D721Med (cell line): ENCODE data around the gene PRKG1.

Source experiments
- DNase-seq: peaks from one replicate; pipeline ENCODE4 v3.0.0; 2011; ENCODE audit warnings: low spot score; ENCODE audit not compliant: insufficient read length
- FAIRE-seq: peaks from 2 replicates; lab custom pipeline; 2011; peaks lifted over from hg19 to GRCh38; lab: Jason Lieb, UNC
- TF ChIP-seq, protein P1 (sequence below): IDR thresholded peaks from 2 replicates; pipeline ENCODE4 v1.5.1; 2012; ENCODE audit warnings: mild to moderate bottlenecking, control low read depth; ENCODE audit not compliant: insufficient read depth; ENCODE audit errors: missing control alignments

PRKG1 gene

DNA sequence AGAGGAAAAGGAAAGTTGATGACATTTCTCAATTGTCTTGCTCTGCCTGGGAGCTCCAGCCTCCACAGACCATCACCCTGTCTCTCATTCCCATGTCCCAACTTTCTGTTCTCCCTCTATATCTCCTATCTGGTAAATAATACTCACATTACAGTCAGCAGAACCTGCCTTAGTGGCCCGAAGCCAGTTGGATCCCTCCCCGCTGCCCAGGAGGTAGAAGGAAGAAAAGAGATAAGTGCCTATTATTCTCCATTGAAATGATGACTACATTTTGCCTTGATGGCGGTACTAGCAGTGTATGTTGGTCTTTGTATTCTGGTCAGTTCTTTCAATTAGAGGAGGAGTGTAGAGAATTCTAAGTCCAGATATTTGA, 533.2 kb downstream of the PRKG1 start:
- no peak for DNase-seq
- TF ChIP-seq, protein P1, sequence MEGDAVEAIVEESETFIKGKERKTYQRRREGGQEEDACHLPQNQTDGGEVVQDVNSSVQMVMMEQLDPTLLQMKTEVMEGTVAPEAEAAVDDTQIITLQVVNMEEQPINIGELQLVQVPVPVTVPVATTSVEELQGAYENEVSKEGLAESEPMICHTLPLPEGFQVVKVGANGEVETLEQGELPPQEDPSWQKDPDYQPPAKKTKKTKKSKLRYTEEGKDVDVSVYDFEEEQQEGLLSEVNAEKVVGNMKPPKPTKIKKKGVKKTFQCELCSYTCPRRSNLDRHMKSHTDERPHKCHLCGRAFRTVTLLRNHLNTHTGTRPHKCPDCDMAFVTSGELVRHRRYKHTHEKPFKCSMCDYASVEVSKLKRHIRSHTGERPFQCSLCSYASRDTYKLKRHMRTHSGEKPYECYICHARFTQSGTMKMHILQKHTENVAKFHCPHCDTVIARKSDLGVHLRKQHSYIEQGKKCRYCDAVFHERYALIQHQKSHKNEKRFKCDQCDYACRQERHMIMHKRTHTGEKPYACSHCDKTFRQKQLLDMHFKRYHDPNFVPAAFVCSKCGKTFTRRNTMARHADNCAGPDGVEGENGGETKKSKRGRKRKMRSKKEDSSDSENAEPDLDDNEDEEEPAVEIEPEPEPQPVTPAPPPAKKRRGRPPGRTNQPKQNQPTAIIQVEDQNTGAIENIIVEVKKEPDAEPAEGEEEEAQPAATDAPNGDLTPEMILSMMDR, result no peak
- FAIRE-seq, result no peak

DNA sequence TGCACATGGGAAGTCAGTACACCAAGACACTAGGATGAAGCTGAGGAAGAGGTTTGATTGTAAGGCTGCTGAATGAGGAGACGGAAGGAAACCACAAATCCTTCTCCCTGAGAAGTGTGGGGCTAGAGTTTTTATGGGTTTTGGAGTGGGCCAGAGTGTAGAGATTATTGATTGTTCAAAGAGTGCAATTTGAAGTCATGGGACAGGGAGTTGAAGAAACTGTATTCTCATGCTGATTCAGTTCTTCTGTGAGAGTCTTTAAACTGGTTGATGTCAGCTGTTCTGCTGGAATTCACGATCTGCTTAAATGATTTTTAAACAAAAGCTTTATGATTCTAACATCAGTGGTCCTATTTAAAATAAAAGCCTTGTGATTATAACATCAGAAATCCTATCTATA, 533.9 kb downstream of the PRKG1 start:
- DNase-seq (no peak), FAIRE-seq (no peak)
- TF ChIP-seq, protein P1, result no peak

DNA sequence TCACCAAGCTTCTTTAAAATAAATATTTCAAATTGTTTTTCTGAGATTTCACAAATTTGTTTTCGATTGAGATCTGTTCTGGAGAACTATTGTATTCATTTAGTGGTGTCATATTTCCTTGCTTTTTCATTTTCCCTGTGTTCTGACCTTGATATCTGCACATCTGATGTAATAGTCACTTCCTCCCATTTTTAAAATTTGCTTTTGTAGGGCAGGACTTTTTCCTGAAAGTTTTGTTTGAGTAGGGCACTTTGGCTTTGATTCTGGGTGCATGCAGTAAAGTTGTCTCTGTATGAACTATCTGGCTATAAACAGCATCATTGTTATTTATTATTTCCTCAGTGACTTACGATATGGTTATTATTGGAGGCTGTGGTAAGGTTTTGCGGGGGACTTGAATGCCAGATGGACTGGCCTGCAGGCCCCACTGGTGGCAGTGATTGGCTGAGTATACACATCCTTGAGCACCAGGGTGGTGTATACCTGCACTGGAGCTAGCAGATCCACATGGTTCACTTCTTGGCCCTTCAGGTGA, 541.5 kb downstream of the PRKG1 start:
- FAIRE-seq, result no peak
- no peak for DNase-seq
- TF ChIP-seq, protein P1, result no peak

DNA sequence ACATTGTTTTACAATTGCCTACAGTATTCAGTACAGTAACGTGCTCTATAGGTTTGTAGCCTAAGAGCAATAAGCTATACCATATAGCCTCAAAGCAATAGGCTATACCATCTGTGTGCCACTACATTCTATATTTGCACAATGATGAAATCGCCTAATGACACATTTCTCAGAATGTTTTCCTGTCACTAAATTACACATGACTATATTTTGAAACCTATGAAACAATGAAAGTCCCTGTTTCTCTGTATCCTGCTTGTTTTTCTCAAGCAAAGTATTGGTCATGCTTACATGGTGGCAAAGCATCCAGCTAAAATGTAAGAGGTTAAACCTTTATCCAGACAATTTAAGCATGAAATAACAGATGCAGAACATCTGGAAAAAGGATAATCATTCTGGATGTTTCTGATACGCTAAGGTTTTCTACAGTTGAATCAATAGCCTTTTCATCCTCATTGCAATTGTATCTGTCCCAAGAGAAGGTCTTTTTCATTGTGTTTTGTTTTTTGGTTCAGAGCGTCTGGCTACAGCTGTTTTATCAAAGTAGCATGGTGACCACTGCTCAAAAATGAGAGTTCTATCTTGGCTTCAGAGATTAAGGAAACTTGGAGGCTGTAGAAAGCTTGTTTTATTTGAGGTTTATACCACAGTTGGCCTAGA, 543.4 kb downstream of the PRKG1 start:
- TF ChIP-seq, protein P1, result no peak
- FAIRE-seq (no peak), DNase-seq (no peak)

DNA sequence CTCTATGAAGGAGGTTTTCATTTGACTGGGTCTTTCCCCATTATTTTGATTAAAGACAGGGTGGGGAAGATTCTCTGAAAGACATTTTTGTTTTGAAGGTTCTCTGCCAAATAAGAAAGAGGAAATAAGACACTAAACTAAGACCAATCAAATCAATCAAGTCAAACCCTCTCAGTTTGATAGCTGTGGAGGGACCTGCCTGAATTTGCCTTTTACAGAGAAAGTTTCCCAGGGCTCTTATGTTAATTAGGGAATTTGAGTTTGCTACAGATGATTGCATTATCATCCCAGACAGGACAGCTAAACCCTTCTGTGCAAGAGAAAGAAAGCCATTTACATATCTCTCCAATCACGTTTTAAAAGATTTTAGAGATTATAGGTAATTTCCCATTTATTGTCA, 545.1 kb downstream of the PRKG1 start:
- no peak for FAIRE-seq
- DNase-seq, result no peak
- TF ChIP-seq, protein P1, result no peak

DNA sequence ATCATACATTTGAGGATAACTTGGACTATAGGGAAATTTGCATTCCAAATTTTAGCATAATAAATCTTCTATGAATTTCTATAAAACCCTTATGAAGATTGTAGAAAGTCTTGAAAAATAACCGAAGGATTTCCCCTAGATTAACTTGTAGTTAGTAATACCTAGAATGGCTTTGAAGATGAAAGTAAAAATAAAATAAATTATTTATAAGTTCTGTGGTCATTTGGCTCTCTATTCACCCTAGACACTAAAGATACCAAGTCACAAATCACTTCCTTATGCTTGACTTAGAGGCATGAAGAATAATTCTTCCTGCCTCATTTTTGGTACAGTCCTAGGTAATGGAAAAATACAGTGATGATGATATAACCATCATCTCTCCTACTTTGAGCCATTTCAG, 545.8 kb downstream of the PRKG1 start:
- no peak for DNase-seq

DNA sequence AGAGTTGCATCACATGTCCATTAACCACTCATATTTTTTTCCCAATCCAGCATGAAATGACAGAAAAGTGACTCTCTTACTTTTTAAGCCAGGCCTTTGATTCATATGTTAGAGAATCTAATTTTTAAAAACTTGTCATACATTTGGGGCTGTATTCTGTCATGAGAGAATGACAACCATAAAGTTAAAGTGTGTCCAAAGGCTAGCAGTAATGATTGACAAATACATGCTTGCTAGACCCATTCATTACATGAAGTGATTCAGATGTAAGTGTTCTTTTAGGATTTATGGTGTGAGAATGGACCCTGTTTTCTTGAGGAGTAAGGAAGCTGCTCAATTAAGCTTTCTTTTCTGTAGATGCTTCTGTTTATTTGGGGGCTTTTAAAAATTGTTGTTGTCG, 549.7 kb downstream of the PRKG1 start:
- TF ChIP-seq, protein P1, result no peak
- FAIRE-seq, result no peak
- no peak for DNase-seq

More for the DNA sequence above, 545.8 kb downstream of the PRKG1 start:
- FAIRE-seq, result no peak
- TF ChIP-seq, protein P1, result no peak
